Right ventricle myocardium inferior (tissue), 1 donor: ENCODE results near the gene GUCY2D. TPM values are rescaled to one million over a fixed set of nuclear protein-coding genes. Genes with fewer than 3 reads are reported as not detected.
"Not testable (repeated sequence)": the region's sequence is repeated elsewhere in the genome, so short reads cannot be mapped to it uniquely, and the experiment has no call there.

Experiments used
- ATAC-seq: fragments of 200-7000 bp; cut with Tn5 transposase; one replicate; pipeline ENCODE4 v1.9.1; 2020; ENCODE audit warnings: mild to moderate bottlenecking, moderate library complexity
- DNase-seq: peaks from one replicate; pipeline ENCODE4 v3.0.0; 2021; ENCODE audit errors: missing footprints
- intact Hi-C: fragments of 100-400 bp; cut with DNase I; formaldehyde crosslinking; loops from one replicate; pipeline ENCODE4 v1.11.0; 2022
- total RNA-seq: library from RNA; stranded (reverse); fragmentation: NEBNext Ultra II Directional; extraction: Animal tissue kit (Norgen Biotek cat#: 25700); gene quantifications from one replicate; pipeline ENCODE4 v1.2.1, GENCODE V29; 2021
- donor health status: DM: no; HTN: yes; CAD: no; lungs with severe emphysema.

GUCY2D gene
- total RNA-seq, 1 donor from 2014 or later, result 0.35 TPM

DNA sequence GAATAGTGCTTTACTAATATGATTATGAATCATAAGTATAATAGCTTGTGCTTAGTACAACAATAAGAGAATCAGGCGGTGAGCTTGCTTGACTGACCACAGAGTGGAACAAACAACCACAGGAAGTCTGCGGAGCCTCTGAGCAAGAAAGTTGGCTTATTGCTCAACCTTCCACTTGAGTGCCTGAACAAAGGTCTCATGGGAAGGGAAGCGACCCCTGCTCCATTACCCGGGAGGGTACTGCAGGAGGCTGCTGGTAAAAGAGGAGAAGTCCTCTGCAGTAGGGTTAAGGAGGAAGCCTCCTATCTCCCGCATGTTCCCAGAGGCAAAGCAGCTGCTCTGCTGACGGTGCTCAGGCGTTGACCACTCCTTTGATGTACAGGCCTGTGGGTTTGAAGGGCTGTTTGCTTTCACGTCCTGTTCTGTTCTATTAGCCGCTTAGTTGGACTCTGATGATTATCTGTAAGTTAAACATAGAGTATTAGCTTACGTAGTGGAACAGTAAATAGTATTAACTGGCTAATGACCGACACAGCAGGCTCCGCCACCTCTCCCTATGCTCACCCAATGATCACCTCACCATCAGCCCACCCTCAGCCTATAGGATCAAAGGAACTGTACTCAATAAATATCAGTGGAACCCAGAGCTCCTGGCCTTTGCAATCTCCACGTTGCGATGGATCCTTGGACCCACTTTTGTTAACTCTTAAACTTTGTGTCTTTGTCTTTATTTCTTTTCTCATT lies 54.0 kb downstream of the GUCY2D start:
- peak; percentile 59 for ATAC-seq
- intact Hi-C loops, result loop anchor here (5.0 kb wide), 2 partner anchors 64 to 144 kb away; no protein-coding TSS in a partner anchor

DNA sequence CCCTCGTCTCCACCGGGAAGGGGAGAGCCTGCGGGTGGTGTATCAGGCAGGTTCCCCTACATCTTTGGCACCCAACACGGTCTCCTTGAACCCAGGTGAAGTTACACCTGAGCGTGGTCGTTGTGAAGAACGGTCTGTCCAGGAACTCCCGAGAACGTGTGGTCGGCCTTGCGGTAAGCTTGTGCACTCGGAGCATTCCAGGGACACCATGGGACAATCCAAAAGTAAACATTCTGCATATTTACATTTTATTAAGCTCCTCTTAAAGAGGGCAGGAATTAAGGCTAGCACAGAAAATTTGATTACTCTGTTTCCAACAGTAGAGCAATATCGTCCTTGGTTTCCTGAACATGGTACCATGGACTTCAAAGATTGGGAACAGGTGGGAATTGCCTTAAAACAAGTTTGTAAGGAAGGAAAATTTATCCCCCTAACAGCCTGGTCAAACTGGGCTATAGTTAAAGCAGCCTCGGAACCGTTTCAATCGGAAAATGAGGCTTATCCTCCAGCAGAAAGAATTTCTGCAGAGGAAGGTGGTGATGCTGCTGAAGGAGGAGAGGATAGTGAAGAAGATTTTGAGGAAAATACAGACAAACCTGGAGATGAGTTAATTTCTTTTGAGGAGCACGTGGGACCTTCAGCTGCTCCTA lies 54.7 kb downstream of the GUCY2D start:
- intact Hi-C loops, result loop anchor here (5.0 kb wide), 2 partner anchors 65 to 145 kb away; no protein-coding TSS in a partner anchor
- DNase-seq (no peak), ATAC-seq (no peak)

More for the DNA sequence above, 54.0 kb downstream of the GUCY2D start:
- no peak for DNase-seq

DNA sequence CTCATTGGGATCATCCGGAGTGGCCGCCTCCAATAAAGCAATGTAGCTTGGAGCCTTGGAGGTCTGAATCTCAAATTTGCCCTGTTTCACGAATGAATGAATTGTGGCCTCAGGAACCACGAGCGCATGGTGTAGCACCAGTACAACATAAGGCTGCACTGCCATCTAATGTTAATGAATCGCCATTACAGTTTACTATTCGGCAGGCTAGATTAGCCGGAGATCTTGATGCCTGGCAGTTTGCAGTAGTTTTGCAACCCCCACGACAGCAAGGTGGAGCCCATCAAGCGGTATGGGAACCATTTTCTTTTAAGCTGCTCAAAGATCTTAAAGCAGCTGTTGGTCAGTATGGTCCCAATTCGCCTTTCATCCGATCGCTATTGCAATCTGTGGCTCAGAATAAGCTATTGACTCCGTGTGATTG lies 55.3 kb downstream of the GUCY2D start:
- DNase-seq (no peak), ATAC-seq (peak; percentile 88)
- intact Hi-C loops, result loop anchor here (5.0 kb wide), 2 partner anchors 65 to 145 kb away; no protein-coding TSS in a partner anchor

GRCh38 chr17:8059131-8059530 lies 56.7 kb downstream of the GUCY2D start:
- ATAC-seq (no peak), DNase-seq (no peak)
- intact Hi-C loops, result loop anchor here (5.0 kb wide), 2 partner anchors 67 to 147 kb away; no protein-coding TSS in a partner anchor

GRCh38 chr17:8060274-8060673 lies 57.9 kb downstream of the GUCY2D start:
- intact Hi-C loops, result loop anchor here (2.0 kb wide), 1 partner anchor 59 kb away; the partner anchor contains the start of gene ALOXE3
- DNase-seq, result no peak
- ATAC-seq, result peak; percentile 48

- intact Hi-C loops, result loop anchor here (2.0 kb wide), 1 partner anchor 57 kb away; the partner anchor contains the start of gene ALOXE3
- not testable (repeated sequence) for DNase-seq, ATAC-seq
Measured at GRCh38 chr17:8061851-8062250, 59.4 kb downstream of the GUCY2D start.

- DNase-seq, result no peak
- ATAC-seq, result no peak
- intact Hi-C loops, result no loop called here
Measured at GRCh38 chr17:8062435-8062806, 60.0 kb downstream of the GUCY2D start.

DNA sequence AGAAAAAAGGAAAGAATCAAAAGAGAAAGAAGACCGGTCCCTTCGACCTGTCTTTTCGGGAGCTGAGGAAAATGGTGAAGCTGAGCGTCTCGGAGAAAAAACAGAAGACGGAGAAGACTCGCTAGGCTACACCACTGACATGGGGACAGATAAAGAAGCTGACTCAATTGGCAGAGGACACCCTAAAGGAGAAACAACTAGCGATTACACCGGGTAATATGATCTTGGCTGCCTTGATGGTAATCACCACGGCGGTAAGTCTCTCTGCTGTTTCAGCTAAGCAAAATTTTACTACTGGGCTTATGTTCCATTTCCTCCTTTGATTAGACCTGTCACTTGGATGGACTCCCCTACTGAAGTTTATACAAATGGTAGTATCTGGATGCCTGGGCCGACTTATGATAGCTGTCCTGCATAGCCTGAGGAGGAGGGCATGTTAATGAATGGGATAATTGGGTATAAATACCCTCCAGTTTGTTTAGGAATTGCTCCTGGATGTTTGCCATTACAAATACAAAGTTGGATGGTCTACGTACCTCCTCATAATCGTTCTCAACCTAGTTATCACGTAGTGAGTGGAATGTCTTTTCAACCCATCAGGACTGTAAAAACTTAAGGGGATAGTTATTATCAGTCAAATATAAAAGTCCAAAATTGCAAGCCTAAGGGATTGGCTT lies 60.5 kb downstream of the GUCY2D start:
- DNase-seq, result no peak
- intact Hi-C loops, result no loop called here
- ATAC-seq, result no peak

GRCh38 chr17:8063761-8064534 lies 61.5 kb downstream of the GUCY2D start:
- DNase-seq, result peak; percentile 13
- intact Hi-C loops, result no loop called here
- no peak for ATAC-seq

DNA sequence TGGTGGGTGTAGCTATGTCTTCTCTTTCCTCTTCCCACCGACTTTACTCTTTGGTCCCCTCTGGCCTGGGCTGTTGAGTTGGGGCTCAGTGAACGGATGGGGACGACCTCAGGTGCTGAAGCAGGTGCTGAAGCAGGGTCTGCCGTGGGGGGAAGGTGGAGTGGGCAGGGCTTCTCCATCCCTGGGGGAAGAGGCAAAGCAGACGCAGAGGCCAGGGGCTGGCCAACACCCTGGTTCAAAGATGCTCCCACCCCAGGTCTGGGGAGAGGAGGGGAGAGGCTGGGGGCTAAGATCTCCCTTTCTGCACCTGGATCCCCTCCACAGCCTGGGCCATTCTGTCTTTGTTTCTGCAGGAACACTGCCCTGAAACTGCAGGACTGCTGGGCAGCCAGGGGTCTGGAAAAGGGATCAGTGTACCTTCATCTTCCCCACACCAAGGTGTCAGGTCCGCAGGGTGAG lies 62.2 kb downstream of the GUCY2D start:
- intact Hi-C loops, result no loop called here
- no peak for DNase-seq
- ATAC-seq, result no peak

DNA sequence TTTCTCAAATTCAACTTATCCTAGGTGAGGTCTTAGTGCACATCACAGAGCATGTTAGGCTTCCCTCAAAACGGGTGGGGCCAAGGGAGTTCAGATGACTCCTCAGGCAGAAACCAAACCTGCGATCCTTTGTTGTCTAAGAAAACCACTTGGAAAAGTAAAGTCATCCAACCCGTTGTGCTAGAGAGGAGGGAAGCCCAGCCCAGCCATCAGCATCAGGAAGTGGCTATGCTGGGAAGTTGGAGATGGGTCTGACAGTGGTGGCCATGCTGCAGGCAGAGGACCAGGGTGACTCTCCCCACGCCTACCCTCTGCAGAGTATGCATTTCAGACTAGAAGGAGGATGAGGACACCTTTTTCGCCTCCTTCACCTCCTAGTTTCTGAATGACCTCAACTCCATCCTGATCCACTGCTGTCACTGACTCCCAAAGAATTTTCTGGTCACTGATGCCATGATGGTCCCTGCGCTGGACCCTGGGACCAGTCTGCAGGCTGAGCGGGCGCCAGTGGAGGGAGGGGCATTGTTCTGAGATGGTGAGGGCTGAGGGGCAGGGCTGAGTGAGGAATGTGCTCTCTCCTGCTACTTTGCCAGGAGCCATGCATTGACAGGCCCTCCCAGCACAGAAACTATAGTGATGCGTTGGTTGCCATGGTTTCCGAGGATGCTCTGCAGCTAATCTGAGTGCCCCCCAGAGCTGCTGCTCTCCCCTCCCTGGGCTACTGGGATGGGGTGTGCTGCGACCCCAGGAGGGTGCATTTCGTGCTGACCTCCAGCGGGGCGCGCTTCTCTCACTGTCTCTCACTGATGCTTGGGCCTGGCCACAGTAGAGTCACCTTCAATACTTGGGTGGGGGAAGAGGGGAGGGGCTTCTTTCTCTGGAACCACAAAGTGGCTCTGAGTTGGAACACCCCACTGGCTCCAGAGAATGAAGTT lies 64.7 kb downstream of the GUCY2D start:
- intact Hi-C loops, result no loop called here
- no peak for DNase-seq
- ATAC-seq, result no peak

GRCh38 chr17:8067806-8068205 lies 65.4 kb downstream of the GUCY2D start:
- ATAC-seq (no peak), DNase-seq (no peak)
- intact Hi-C loops, result no loop called here

GRCh38 chr17:8068736-8069586 lies 66.5 kb downstream of the GUCY2D start:
- intact Hi-C loops, result no loop called here
- ATAC-seq (peak; percentile 62), DNase-seq (peak; percentile 74)

- no peak for ATAC-seq
- intact Hi-C loops, result no loop called here
Measured at GRCh38 chr17:8069587-8069860, 67.1 kb downstream of the GUCY2D start.

More at GRCh38 chr17:8069587-8069860, 67.1 kb downstream of the GUCY2D start:
- no peak for DNase-seq
